Measurements from ENCODE around the gene ELOVL7. TPM values are rescaled to one million over a fixed set of nuclear protein-coding genes. Genes with fewer than 3 reads are reported as not detected.

Gene ELOVL7
- total RNA-seq, 6 donors from 2014 or later: 1.9 to 17.7 (median 6.7) TPM

GRCh38 chr5:60765019-60765709 lies 78.9 kb downstream of the ELOVL7 start:
- no peak for DNase-seq
- 76 to 80% methylated on average over 6 of the region's 6 CpGs for WGBS, 2 donors
- TF ChIP-seq EP300 (IDR thresholded peaks at IDR 0.05) (no peak), CTCF (IDR thresholded peaks at IDR 0.05) (no peak), POLR2A (IDR thresholded peaks at IDR 0.05) (no peak), POLR2AphosphoS5 (IDR thresholded peaks at IDR 0.05) (no peak)
- Histone ChIP-seq H3K9me3 (no peaks in the 10 kb centered on the region), H3K27me3 (no peaks in the 10 kb centered on the region), H3K27ac (no peak overlapping the region), H3K4me1 (no peaks in the 10 kb centered on the region), H3K36me3 (no peaks in the 10 kb centered on the region), H3K4me3 (no peak overlapping the region)
- ATAC-seq (ENCODE audit: low FRiP score in 2 of 2): no peak

GRCh38 chr5:60763061-60763460 lies 81.0 kb downstream of the ELOVL7 start:
- no peak for DNase-seq
- WGBS, 2 donors: 77 to 82% methylated on average over 3 of the region's 3 CpGs
- H3K36me3 ChIP-seq: no peaks in the 10 kb centered on the region
- no peak for ATAC-seq (ENCODE audit: low FRiP score in 2 of 2)
- no peaks in the 10 kb centered on the region for H3K9me3 ChIP-seq
- H3K4me3 ChIP-seq: no peak overlapping the region
- no peak for TF ChIP-seq CTCF (IDR thresholded peaks at IDR 0.05)
- no peak for TF ChIP-seq EP300 (IDR thresholded peaks at IDR 0.05)
- TF ChIP-seq POLR2AphosphoS5 (IDR thresholded peaks at IDR 0.05): no peak
- H3K27me3 ChIP-seq: no peaks in the 10 kb centered on the region
- no peaks in the 10 kb centered on the region for H3K4me1 ChIP-seq
- H3K27ac ChIP-seq: no peak overlapping the region

GRCh38 chr5:60754495-60754894 lies 89.6 kb downstream of the ELOVL7 start:
- DNase-seq (no peak), ATAC-seq (ENCODE audit: low FRiP score in 2 of 2) (no peak)
- WGBS, 2 donors: 86 to 92% methylated on average over 5 of the region's 5 CpGs
- Histone ChIP-seq H3K36me3 (no peaks in the 10 kb centered on the region), H3K27me3 (no peaks in the 10 kb centered on the region), H3K27ac (no peak overlapping the region), H3K4me1 (no peaks in the 10 kb centered on the region), H3K4me3 (no peak overlapping the region), H3K9me3 (no peaks in the 10 kb centered on the region)
- TF ChIP-seq POLR2A (IDR thresholded peaks at IDR 0.05): no peak
- no peak for TF ChIP-seq CTCF (IDR thresholded peaks at IDR 0.05)
- TF ChIP-seq EP300 (IDR thresholded peaks at IDR 0.05): no peak
- no peak for TF ChIP-seq POLR2AphosphoS5 (IDR thresholded peaks at IDR 0.05)

GRCh38 chr5:60744682-60745081 lies 99.4 kb downstream of the ELOVL7 start:
- Histone ChIP-seq H3K4me3 (no peak overlapping the region), H3K27ac (no peak overlapping the region), H3K9me3 (peaks cover 0 to 6% (median 0%) of the 10 kb centered on the region in 4 donors), H3K27me3 (no peaks in the 10 kb centered on the region), H3K36me3 (no peaks in the 10 kb centered on the region), H3K4me1 (no peaks in the 10 kb centered on the region)
- peak in 1 of 2 donors; percentile 23 for DNase-seq
- TF ChIP-seq POLR2A (IDR thresholded peaks at IDR 0.05) (no peak), POLR2AphosphoS5 (IDR thresholded peaks at IDR 0.05) (no peak), EP300 (IDR thresholded peaks at IDR 0.05) (no peak), CTCF (IDR thresholded peaks at IDR 0.05) (no peak)
- ATAC-seq (ENCODE audit: low FRiP score in 2 of 2): no peak
- WGBS, 2 donors: 93% methylated on average over 6 of the region's 6 CpGs

All from upper lobe of left lung (tissue), 6 donors.